Stimulated activated naive CD4-positive, alpha-beta T cell (primary cell): Measurements from ENCODE around the gene UNC13C.

Experiments used
- DNase-seq, 6 experiments: peaks; one replicate each; lab custom pipeline; 2025; lab: John Stamatoyannopoulos, UW

The UNC13C gene

GRCh38 chr15:54568381-54568780, 590.1 kb downstream of the UNC13C start:
- DNase-seq = no peak

- DNase-seq = no peak
Measured at GRCh38 chr15:54571576-54571975, 593.3 kb downstream of the UNC13C start.

- DNase-seq = no peak
Measured at GRCh38 chr15:54575586-54575985, 597.3 kb downstream of the UNC13C start.

- no peak for DNase-seq
Measured at GRCh38 chr15:54576298-54576935, 598.2 kb downstream of the UNC13C start.

GRCh38 chr15:54577476-54578250, 599.4 kb downstream of the UNC13C start:
- DNase-seq = no peak

GRCh38 chr15:54579855-54580254, 601.6 kb downstream of the UNC13C start:
- no peak for DNase-seq

GRCh38 chr15:54580643-54581042, 602.4 kb downstream of the UNC13C start:
- DNase-seq = no peak

- DNase-seq = no peak
Measured at GRCh38 chr15:54582863-54583643, 604.8 kb downstream of the UNC13C start.

- DNase-seq = no peak
Measured at GRCh38 chr15:54585063-54585462, 606.8 kb downstream of the UNC13C start.

- no peak for DNase-seq
Measured at GRCh38 chr15:54594115-54594514, 615.9 kb downstream of the UNC13C start.

- DNase-seq = no peak
Measured at GRCh38 chr15:54599386-54599785, 621.1 kb downstream of the UNC13C start.

- DNase-seq = no peak
Measured at GRCh38 chr15:54605043-54605442, 626.8 kb downstream of the UNC13C start.

GRCh38 chr15:54605556-54605955, 627.3 kb downstream of the UNC13C start:
- no peak for DNase-seq

GRCh38 chr15:54608876-54609835, 630.9 kb downstream of the UNC13C start:
- no peak for DNase-seq

GRCh38 chr15:54618120-54618519, 639.9 kb downstream of the UNC13C start:
- DNase-seq = no peak

GRCh38 chr15:54619180-54619579, 640.9 kb downstream of the UNC13C start:
- no peak for DNase-seq

- no peak for DNase-seq
Measured at GRCh38 chr15:54620916-54621315, 642.7 kb downstream of the UNC13C start.

- DNase-seq = no peak
Measured at GRCh38 chr15:54636147-54636546, 657.9 kb downstream of the UNC13C start.

- DNase-seq = no peak
Measured at GRCh38 chr15:54638666-54639065, 660.4 kb downstream of the UNC13C start.

GRCh38 chr15:54640873-54641272, 662.6 kb downstream of the UNC13C start:
- DNase-seq = no peak

- DNase-seq = no peak
Measured at GRCh38 chr15:54644796-54645195, 666.6 kb downstream of the UNC13C start.

- DNase-seq = no peak
Measured at GRCh38 chr15:54659646-54660045, 681.4 kb downstream of the UNC13C start.
